HepG2 (cell line): ENCODE data around the gene ST3GAL5. TPM values are rescaled to one million over a fixed set of nuclear protein-coding genes. Genes with fewer than 3 reads are reported as not detected.

Experiments used
- ADNP ChIP-seq: sonication (generic); formaldehyde crosslinking; IDR thresholded peaks from 2 replicates; pipeline ENCODE4 v1.4.0; 2020; ENCODE audit warnings: missing genetic modification reagents
- BCL6 ChIP-seq: IDR thresholded peaks from 2 replicates; pipeline ENCODE4 v1.6.1; 2016; ENCODE audit warnings: missing genetic modification reagents, missing compliant biosample characterization
- CBX1 ChIP-seq: IDR thresholded peaks from one replicate; pipeline ENCODE4 v1.6.1; 2016; ENCODE audit warnings: antibody characterized with exemption, low read depth
- DNMT3B ChIP-seq: conservative IDR thresholded peaks from 2 replicates; pipeline ENCODE4 v1.6.1; 2016; ENCODE audit warnings: missing biosample characterization, control low read depth
- ETS1 ChIP-seq: sonication (generic); formaldehyde crosslinking; IDR thresholded peaks from 2 replicates; pipeline ENCODE4 v1.4.0; 2020; ENCODE audit warnings: missing genetic modification reagents
- GATAD2A ChIP-seq: IDR thresholded peaks from 2 replicates; pipeline ENCODE4 v1.6.1; 2016
- GZF1 ChIP-seq: sonication (generic); formaldehyde crosslinking; IDR thresholded peaks from 2 replicates; pipeline ENCODE4 v1.5.1; 2020; ENCODE audit warnings: mild to moderate bottlenecking, missing genetic modification reagents
- NONO ChIP-seq, 2 experiments: fragments of 450-650 bp in 1 of 2; sonication (generic) in 1 of 2; formaldehyde crosslinking in 1 of 2; IDR thresholded peaks in 1 of 2; conservative IDR thresholded peaks in 1 of 2; 2 replicates each; pipeline versions ENCODE4 v1.6.1 to v1.8.0; 2017 to 2022; ENCODE audit warnings: mild to moderate bottlenecking in 1 of 2, missing genetic modification reagents in 1 of 2, moderate library complexity in 1 of 2
- NR2C2 ChIP-seq: sonication (generic); formaldehyde crosslinking; IDR thresholded peaks from 2 replicates; pipeline ENCODE4 v1.4.0; 2020; ENCODE audit warnings: missing genetic modification reagents, mild to moderate bottlenecking, moderate library complexity, borderline replicate concordance
- TBX2 ChIP-seq: sonication (generic); formaldehyde crosslinking; IDR thresholded peaks from 2 replicates; pipeline ENCODE4 v1.5.0; 2020; ENCODE audit warnings: missing genetic modification reagents, mild to moderate bottlenecking, borderline replicate concordance
- TBX3 ChIP-seq: fragments of 450-650 bp; IDR thresholded peaks from 2 replicates; pipeline ENCODE4 v1.6.1; 2017; ENCODE audit warnings: antibody characterized with exemption, mild to moderate bottlenecking, inconsistent platforms, borderline replicate concordance
- YEATS4 ChIP-seq: sonication (generic); formaldehyde crosslinking; IDR thresholded peaks from 2 replicates; pipeline ENCODE4 v1.4.0; 2020; ENCODE audit warnings: missing genetic modification reagents, borderline replicate concordance
- ZNF138 ChIP-seq: sonication (generic); formaldehyde crosslinking; IDR thresholded peaks from 2 replicates; pipeline ENCODE4 v1.5.0; 2020; ENCODE audit warnings: mild to moderate bottlenecking, low read depth, missing genetic modification reagents
- ZNF253 ChIP-seq: sonication (generic); formaldehyde crosslinking; IDR thresholded peaks from 2 replicates; pipeline ENCODE4 v1.8.0; 2022; ENCODE audit warnings: mild to moderate bottlenecking, missing genetic modification reagents, borderline replicate concordance
- ZNF446 ChIP-seq: sonication (generic); formaldehyde crosslinking; IDR thresholded peaks from 2 replicates; pipeline ENCODE4 v1.5.0; 2020; ENCODE audit warnings: mild to moderate bottlenecking, missing genetic modification reagents
- ZNF607 ChIP-seq: sonication (generic); formaldehyde crosslinking; IDR thresholded peaks from 2 replicates; pipeline ENCODE4 v1.5.1; 2020; ENCODE audit warnings: missing genetic modification reagents, mild to moderate bottlenecking, borderline replicate concordance
- ZSCAN21 ChIP-seq: sonication (generic); formaldehyde crosslinking; IDR thresholded peaks from 2 replicates; pipeline ENCODE4 v1.8.0; 2022; ENCODE audit warnings: mild to moderate bottlenecking, missing genetic modification reagents, moderate library complexity, borderline replicate concordance
- ZSCAN31 ChIP-seq: sonication (generic); formaldehyde crosslinking; IDR thresholded peaks from 2 replicates; pipeline ENCODE4 v1.5.0; 2020; ENCODE audit warnings: low read depth, mild to moderate bottlenecking, missing genetic modification reagents
- polyA plus RNA-seq, 8 experiments: library from polyadenylated mRNA; depleted of rRNA in 3 of 8; stranded (reverse) in 7 of 8; unstranded in 1 of 8; fragments of >200 nt; fragmentation: Illumina TruSeq in 4 of 8; extraction: Trizol in 4 of 8; gene quantifications; 2 replicates each; pipeline versions ENCODE4 v1.2.1 to v1.2.3, GENCODE V29; 2011 to 2016; ENCODE audit warnings: low read depth in 4 of 8, missing spikeins in 1 of 8, mixed read lengths in 1 of 8; ENCODE audit not compliant: insufficient read depth in 1 of 8
- total RNA-seq, 5 experiments: library from RNA; depleted of rRNA; stranded (reverse); fragments of >200 nt; fragmentation: Illumina TruSeq; extraction: Trizol; gene quantifications; 2 replicates each; pipeline ENCODE4 v1.2.3, GENCODE V29; 2016; ENCODE audit warnings: low read depth in 1 of 5
- TF ChIP-seq, protein P1 (sequence below): sonication (generic); formaldehyde crosslinking; IDR thresholded peaks from 2 replicates; pipeline ENCODE4 v1.4.0; 2020; ENCODE audit warnings: missing genetic modification reagents
- TF ChIP-seq, protein P2 (sequence below): sonication (generic); formaldehyde crosslinking; IDR thresholded peaks from 2 replicates; pipeline ENCODE4 v1.4.0; 2020; ENCODE audit warnings: missing genetic modification reagents

The ST3GAL5 gene
- total and polyA plus RNA-seq, 2 of the 13 experiments (the other 11 are each of a cell fraction or from before 2014, with no cell fraction given): 1.3 to 2.0 TPM

DNA sequence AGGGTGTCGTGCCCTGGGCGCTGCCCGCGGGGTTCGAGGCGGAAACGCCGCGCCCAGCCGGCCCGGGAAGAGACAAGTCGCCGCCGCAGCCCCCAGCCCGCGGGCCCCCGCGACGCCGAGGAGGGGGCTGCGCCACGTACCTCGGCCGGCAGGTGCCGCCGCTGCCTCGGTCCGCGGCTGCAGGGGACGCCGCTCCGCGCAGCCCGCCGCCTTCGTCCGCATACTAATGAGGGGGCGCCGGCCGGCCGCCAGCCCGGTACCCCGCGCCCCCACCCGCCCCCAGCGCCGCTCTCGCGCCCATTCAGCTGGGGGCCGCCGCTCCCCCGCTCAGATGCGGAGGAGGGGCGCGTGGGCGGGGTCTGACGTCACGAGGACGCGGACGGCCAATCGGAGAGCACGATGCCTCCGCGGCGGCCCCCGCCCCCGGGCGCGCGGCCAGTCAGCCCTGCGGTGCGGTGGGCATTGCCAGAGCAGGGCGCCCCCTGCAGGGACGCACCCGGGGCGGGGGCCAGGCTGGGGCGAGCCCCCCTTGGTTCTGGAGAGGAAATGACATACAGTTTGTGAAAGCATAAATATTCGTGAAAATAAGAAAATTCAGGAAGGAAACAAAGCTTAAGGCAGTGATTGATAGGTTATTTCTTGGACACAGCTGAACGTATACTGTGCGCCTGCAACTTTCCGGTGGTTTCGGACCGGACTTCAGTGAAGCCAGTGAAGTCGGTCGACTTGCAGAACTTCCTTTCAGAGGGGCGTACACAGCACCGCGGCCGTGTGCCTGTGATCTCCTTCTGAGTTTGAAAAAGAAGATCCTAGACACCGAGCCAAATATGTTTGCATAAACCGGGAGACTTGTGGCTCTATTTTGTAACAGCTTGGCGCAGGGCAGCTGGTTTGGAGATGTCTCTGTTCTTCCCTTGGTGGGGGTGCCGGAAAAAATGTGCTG is at the start of gene ST3GAL5 (continued):
- no peak for TF ChIP-seq ZSCAN21
- no peak for TF ChIP-seq NONO (IDR thresholded peaks at IDR 0.05)
- no peak; the same call in 1 of the 2 replicates for TF ChIP-seq NONO (CRISPR knock-in tag; conservative IDR thresholded peaks at IDR 0.05)
- peak; percentile 59; the same call in 1 of the 2 replicates for TF ChIP-seq ADNP (CRISPR knock-in tag)
- TF ChIP-seq ETS1: 0 out of 2 replicates have a peak, but pooled peaks have one; percentile 85
- TF ChIP-seq, protein P1, sequence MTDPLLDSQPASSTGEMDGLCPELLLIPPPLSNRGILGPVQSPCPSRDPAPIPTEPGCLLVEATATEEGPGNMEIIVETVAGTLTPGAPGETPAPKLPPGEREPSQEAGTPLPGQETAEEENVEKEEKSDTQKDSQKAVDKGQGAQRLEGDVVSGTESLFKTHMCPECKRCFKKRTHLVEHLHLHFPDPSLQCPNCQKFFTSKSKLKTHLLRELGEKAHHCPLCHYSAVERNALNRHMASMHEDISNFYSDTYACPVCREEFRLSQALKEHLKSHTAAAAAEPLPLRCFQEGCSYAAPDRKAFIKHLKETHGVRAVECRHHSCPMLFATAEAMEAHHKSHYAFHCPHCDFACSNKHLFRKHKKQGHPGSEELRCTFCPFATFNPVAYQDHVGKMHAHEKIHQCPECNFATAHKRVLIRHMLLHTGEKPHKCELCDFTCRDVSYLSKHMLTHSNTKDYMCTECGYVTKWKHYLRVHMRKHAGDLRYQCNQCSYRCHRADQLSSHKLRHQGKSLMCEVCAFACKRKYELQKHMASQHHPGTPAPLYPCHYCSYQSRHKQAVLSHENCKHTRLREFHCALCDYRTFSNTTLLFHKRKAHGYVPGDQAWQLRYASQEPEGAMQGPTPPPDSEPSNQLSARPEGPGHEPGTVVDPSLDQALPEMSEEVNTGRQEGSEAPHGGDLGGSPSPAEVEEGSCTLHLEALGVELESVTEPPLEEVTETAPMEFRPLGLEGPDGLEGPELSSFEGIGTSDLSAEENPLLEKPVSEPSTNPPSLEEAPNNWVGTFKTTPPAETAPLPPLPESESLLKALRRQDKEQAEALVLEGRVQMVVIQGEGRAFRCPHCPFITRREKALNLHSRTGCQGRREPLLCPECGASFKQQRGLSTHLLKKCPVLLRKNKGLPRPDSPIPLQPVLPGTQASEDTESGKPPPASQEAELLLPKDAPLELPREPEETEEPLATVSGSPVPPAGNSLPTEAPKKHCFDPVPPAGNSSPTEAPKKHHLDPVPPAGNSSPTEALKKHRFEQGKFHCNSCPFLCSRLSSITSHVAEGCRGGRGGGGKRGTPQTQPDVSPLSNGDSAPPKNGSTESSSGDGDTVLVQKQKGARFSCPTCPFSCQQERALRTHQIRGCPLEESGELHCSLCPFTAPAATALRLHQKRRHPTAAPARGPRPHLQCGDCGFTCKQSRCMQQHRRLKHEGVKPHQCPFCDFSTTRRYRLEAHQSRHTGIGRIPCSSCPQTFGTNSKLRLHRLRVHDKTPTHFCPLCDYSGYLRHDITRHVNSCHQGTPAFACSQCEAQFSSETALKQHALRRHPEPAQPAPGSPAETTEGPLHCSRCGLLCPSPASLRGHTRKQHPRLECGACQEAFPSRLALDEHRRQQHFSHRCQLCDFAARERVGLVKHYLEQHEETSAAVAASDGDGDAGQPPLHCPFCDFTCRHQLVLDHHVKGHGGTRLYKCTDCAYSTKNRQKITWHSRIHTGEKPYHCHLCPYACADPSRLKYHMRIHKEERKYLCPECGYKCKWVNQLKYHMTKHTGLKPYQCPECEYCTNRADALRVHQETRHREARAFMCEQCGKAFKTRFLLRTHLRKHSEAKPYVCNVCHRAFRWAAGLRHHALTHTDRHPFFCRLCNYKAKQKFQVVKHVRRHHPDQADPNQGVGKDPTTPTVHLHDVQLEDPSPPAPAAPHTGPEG (CRISPR knock-in tag): peak; percentile 89
- TF ChIP-seq ZNF446 (CRISPR knock-in tag): no peak; the same call in 1 of the 2 replicates
- peak; percentile 89 for TF ChIP-seq YEATS4 (CRISPR knock-in tag)
- TF ChIP-seq NR2C2 (CRISPR knock-in tag): peak; percentile 38; the same call in 1 of the 2 replicates
- no peak for TF ChIP-seq GZF1 (CRISPR knock-in tag)
- no peak for TF ChIP-seq TBX2 (CRISPR knock-in tag)
- TF ChIP-seq, protein P2, sequence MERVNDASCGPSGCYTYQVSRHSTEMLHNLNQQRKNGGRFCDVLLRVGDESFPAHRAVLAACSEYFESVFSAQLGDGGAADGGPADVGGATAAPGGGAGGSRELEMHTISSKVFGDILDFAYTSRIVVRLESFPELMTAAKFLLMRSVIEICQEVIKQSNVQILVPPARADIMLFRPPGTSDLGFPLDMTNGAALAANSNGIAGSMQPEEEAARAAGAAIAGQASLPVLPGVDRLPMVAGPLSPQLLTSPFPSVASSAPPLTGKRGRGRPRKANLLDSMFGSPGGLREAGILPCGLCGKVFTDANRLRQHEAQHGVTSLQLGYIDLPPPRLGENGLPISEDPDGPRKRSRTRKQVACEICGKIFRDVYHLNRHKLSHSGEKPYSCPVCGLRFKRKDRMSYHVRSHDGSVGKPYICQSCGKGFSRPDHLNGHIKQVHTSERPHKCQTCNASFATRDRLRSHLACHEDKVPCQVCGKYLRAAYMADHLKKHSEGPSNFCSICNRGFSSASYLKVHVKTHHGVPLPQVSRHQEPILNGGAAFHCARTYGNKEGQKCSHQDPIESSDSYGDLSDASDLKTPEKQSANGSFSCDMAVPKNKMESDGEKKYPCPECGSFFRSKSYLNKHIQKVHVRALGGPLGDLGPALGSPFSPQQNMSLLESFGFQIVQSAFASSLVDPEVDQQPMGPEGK (CRISPR knock-in tag): peak; percentile 99
- no peak for TF ChIP-seq ZNF138
- peak; percentile 60 for TF ChIP-seq CBX1
- TF ChIP-seq TBX3: no peak
- TF ChIP-seq GATAD2A (CRISPR knock-in tag): peak; percentile 59
- TF ChIP-seq BCL6 (CRISPR knock-in tag): peak; percentile 22; the same call in 1 of the 2 replicates
- no peak for TF ChIP-seq DNMT3B (CRISPR knock-in tag)
- peak; percentile 24 for TF ChIP-seq ZNF607
- 0 out of 2 replicates have a peak, but pooled peaks have one; percentile 16 for TF ChIP-seq ZSCAN31
- no peak for TF ChIP-seq ZNF253
